Measurements from ENCODE around the gene FAIM2. TPM values are rescaled to one million over a fixed set of nuclear protein-coding genes. Genes with fewer than 3 reads are reported as not detected.
"Not testable (repeated sequence)": the region's sequence is repeated elsewhere in the genome, so short reads cannot be mapped to it uniquely, and the experiment has no call there.

FAIM2 gene
- polyA plus RNA-seq, 1 donor: 3.5 TPM

GRCh38 chr12:49865109-49865781 lies 38.5 kb downstream of the FAIM2 start:
- DNase-seq: no peak

- DNase-seq: no peak
Observed at GRCh38 chr12:49864798-49865090, 39.0 kb downstream of the FAIM2 start.

GRCh38 chr12:49863946-49864797 lies 39.5 kb downstream of the FAIM2 start:
- no peak for DNase-seq

GRCh38 chr12:49860921-49861320 lies 42.8 kb downstream of the FAIM2 start:
- DNase-seq: not testable (repeated sequence)

- not testable (repeated sequence) for DNase-seq
Observed at GRCh38 chr12:49855890-49856289, 47.8 kb downstream of the FAIM2 start.

- DNase-seq: no peak
Observed at GRCh38 chr12:49854976-49855375, 48.7 kb downstream of the FAIM2 start.

GRCh38 chr12:49853671-49854070 lies 50.0 kb downstream of the FAIM2 start:
- DNase-seq: no peak

GRCh38 chr12:49847161-49847560 lies 56.5 kb downstream of the FAIM2 start:
- no peak for DNase-seq

GRCh38 chr12:49846032-49846431 lies 57.7 kb downstream of the FAIM2 start:
- DNase-seq: no peak

GRCh38 chr12:49843876-49844437 lies 59.7 kb downstream of the FAIM2 start:
- DNase-seq: no peak

GRCh38 chr12:49843411-49843810 lies 60.3 kb downstream of the FAIM2 start:
- no peak for DNase-seq

- peak; percentile 89 for DNase-seq
Observed at GRCh38 chr12:49842519-49843352, 61.0 kb downstream of the FAIM2 start, which contains the start of gene BCDIN3D. Gene BCDIN3D, minus strand, starts transcription at chr12:49843106. Its CDS starts 19 bp downstream, at chr12:49843087.

GRCh38 chr12:49838973-49839633 lies 64.6 kb downstream of the FAIM2 start:
- no peak for DNase-seq

GRCh38 chr12:49832836-49833421 lies 70.8 kb downstream of the FAIM2 start:
- DNase-seq: no peak

- no peak for DNase-seq
Observed at GRCh38 chr12:49831717-49832116, 72.0 kb downstream of the FAIM2 start.

GRCh38 chr12:49828133-49829091 lies 75.3 kb downstream of the FAIM2 start, which contains the start of gene NCKAP5L:
Gene NCKAP5L, minus strand, starts transcription at chr12:49828413. Its CDS starts 24,369 bp downstream, at chr12:49804044.
- DNase-seq: peak; percentile 97

- DNase-seq: peak; percentile 66
Observed at GRCh38 chr12:49827401-49828099, 76.2 kb downstream of the FAIM2 start.

- no peak for DNase-seq
Observed at GRCh38 chr12:49827051-49827400, 76.7 kb downstream of the FAIM2 start.

- DNase-seq: no peak
Observed at GRCh38 chr12:49825971-49826421, 77.7 kb downstream of the FAIM2 start.
